Measurements from ENCODE around the gene SELENOT. TPM values are rescaled to one million over a fixed set of nuclear protein-coding genes. Genes with fewer than 3 reads are reported as not detected.

SELENOT gene
- total RNA-seq, 1 experiment from 2014 or later, result 73.8 TPM

DNA sequence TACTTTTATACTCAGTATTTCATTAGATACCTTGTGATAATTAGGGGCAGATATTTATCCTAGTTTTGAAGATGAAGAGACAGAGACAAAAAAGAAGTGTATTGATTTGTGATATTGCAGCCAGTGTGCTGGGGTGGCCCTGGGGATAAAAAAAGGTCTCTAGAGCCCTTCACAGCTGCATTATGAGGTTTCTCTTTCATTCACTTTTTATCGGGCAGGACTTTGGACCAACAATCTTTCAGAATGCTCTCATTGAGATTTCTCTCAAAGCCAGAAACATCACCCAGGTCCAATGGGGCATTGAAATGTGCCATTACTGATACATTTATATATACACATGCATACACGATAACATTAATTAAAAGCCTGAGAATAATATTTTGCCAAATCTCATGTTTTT is 20.5 kb upstream of the SELENOT start:
- Histone ChIP-seq H3K9me3 (ENCODE audit: control insufficient read depth, low read depth, low read length) (no peaks in the 10 kb centered on the region), H3K14ac (ENCODE audit: insufficient read depth, low read length) (no peak overlapping the region), H4K5ac (ENCODE audit: insufficient read length, low read depth, low read length) (no peak overlapping the region), H4K20me1 (ENCODE audit: control insufficient read depth, insufficient read depth, insufficient read length) (no peaks in the 10 kb centered on the region), H2BK5ac (ENCODE audit: insufficient read length, low read length) (no peak overlapping the region), H2BK15ac (ENCODE audit: low read depth, low read length) (no peak overlapping the region), H3K4ac (ENCODE audit: low read depth, low read length) (no peak overlapping the region), H2BK12ac (ENCODE audit: insufficient read length, low read depth, low read length) (no peak overlapping the region), H2AFZ (ENCODE audit: low read length) (no peak overlapping the region), H2BK20ac (ENCODE audit: low read depth, low read length, poor library complexity, severe bottlenecking) (no peak overlapping the region), H3K27ac (ENCODE audit: insufficient read length, low read depth, low read length) (no peak overlapping the region), H4K91ac (ENCODE audit: insufficient read length, low read depth, low read length) (no peak overlapping the region), H3K27me3 (ENCODE audit: insufficient read depth, low read length) (no peaks in the 10 kb centered on the region), H3K18ac (ENCODE audit: insufficient read length, low read depth, low read length) (no peak overlapping the region), H3K79me1 (ENCODE audit: insufficient read depth, low read depth, low read length, poor library complexity, severe bottlenecking) (no peaks in the 10 kb centered on the region), H3K4me2 (ENCODE audit: insufficient read depth, insufficient read length, low read length) (no peak overlapping the region), H4K8ac (replicated peaks; ENCODE audit: insufficient read length, low read depth, low read length) (no peak overlapping the region), H3K79me2 (ENCODE audit: insufficient read depth, low read length) (no peaks in the 10 kb centered on the region; the same call in 1 of the 2 replicates), H3K23me2 (ENCODE audit: insufficient read length, low read depth, low read length, poor library complexity, severe bottlenecking) (no peaks in the 10 kb centered on the region), H2AK5ac (ENCODE audit: insufficient read length, low read length) (no peak overlapping the region), H2BK120ac (ENCODE audit: low read depth, low read length, poor library complexity, severe bottlenecking) (no peak overlapping the region), H3K23ac (ENCODE audit: insufficient read length, low read depth, low read length) (no peak overlapping the region), H3K9ac (ENCODE audit: extremely low read depth, insufficient read length, low read length) (no peak overlapping the region), H3K4me1 (ENCODE audit: insufficient read depth, low read length) (no peaks in the 10 kb centered on the region), H3K56ac (ENCODE audit: insufficient read length, low read depth, low read length) (no peak overlapping the region), H3T11ph (ENCODE audit: low read length) (no peak overlapping the region)
- Mint-ChIP-seq H3K27ac (no peak overlapping the region), H3K36me3 (ENCODE audit: insufficient read depth in 1 of 3, low read depth in 3 of 3) (peaks cover 24 to 63% (median 41%) of the 10 kb centered on the region in 3 experiments; a peak in 6 of 7 replicates), H3K4me3 (no peak overlapping the region), H3K27me3 (ENCODE audit: low read depth) (no peaks in the 10 kb centered on the region), H3K4me1 (no peaks in the 10 kb centered on the region), H3K9me3 (no peaks in the 10 kb centered on the region)
- no peak for DNase-seq
- WGBS (ENCODE audit: extremely low coverage, insufficient read length, low lambda C conversion rate), result no CpG with 5 or more reads among the region's 2 CpGs
- TF ChIP-seq, protein P1, sequence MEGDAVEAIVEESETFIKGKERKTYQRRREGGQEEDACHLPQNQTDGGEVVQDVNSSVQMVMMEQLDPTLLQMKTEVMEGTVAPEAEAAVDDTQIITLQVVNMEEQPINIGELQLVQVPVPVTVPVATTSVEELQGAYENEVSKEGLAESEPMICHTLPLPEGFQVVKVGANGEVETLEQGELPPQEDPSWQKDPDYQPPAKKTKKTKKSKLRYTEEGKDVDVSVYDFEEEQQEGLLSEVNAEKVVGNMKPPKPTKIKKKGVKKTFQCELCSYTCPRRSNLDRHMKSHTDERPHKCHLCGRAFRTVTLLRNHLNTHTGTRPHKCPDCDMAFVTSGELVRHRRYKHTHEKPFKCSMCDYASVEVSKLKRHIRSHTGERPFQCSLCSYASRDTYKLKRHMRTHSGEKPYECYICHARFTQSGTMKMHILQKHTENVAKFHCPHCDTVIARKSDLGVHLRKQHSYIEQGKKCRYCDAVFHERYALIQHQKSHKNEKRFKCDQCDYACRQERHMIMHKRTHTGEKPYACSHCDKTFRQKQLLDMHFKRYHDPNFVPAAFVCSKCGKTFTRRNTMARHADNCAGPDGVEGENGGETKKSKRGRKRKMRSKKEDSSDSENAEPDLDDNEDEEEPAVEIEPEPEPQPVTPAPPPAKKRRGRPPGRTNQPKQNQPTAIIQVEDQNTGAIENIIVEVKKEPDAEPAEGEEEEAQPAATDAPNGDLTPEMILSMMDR (conservative IDR thresholded peaks at IDR 0.05), result no peak

Measured in H9 (cell line).